SK-N-MC (cell line): Measurements from ENCODE around the gene COG1.

Experiments
- EZH2 ChIP-seq: fragments of 200-600 bp; sonication (generic); IDR thresholded peaks from one replicate; pipeline ENCODE4 v1.6.1; 2017; ENCODE audit warnings: antibody characterized with exemption
- FOXP2 ChIP-seq: optimal IDR thresholded peaks from 2 replicates; pipeline ENCODE3; 2011; ENCODE audit warnings: mild to moderate bottlenecking, moderate library complexity; ENCODE audit not compliant: insufficient read depth; ENCODE audit errors: extremely low read length, control extremely low read depth
- POLR2AphosphoS5 ChIP-seq: IDR thresholded peaks from 2 replicates; pipeline ENCODE4 v1.6.1; 2012; ENCODE audit warnings: mild to moderate bottlenecking, low read depth, low read length, borderline replicate concordance

- TF ChIP-seq POLR2AphosphoS5: no peak
- no peak for TF ChIP-seq EZH2
- TF ChIP-seq FOXP2: no peak
Observed at GRCh38 chr17:73249700-73250099, 56.8 kb downstream of the COG1 start.
